ENCODE results near the gene ZPR1.
"Not testable (repeated sequence)": the region's sequence is repeated elsewhere in the genome, so short reads cannot be mapped to it uniquely, and the experiment has no call there.

Gene ZPR1

DNA sequence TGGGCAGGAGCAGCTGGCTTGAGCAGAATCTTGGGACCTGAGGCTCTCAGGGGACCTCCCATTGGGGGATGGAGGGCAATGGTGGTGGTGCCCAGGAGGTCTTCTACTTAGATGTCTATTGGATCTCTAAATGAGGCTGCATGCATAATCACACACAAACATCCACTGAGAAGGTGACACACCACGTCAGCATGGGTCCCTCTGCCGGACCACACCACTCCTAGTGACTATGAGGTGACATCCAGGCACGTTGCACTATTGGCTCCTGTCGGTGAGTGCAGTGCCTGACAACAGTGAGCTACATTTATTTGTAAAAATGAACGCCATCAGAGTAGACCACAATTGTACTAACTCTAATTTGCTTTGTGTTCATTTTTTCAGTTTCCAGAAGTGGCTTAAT, 37.6 kb upstream of the ZPR1 start:
- no peak for DNase-seq (ENCODE audit: low read depth)

DNA sequence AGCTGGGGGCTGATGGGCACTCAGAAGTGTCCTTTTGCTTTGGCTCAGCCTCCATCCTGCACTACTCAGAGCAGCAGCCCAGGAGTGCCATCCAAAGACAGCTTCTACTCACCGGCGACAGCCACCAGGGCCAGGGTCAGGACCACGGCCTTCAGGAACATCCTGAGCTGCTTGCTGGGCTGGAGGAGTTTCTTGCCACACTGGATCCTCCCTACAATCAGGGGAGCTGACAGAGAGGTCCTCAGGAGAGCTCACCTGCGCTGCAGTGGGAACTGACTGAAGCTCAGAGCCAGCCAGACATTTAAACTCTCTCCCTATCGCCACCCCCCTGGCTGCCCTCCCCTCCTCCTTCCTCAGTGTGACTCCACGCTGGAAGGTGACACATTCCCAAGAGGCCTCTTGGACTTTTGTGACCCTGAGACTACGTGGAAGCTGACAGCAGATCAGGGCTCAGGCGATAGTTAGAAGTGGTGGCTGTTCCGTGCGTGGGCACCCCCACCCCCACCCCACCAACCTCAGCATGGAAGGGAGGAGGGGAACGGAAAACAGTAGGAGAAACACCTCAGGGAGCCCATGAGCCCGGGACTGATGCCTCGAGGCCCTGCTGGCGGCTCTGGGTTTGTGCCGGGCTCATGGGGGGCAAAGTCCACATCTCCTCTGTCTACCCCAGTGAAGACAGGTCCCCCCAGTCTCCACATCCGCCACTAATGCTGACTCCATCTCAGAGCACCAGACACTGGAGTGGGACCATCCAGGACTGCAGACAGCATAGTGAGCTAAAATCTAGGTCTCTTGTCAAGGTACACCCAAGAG, 35.4 kb upstream of the ZPR1 start, which contains the start of gene APOA4:
APOA4 (minus strand) TSS at position 274 of the 813 bp plus-strand sequence; CDS start at position 161, 113 bp downstream.
- DNase-seq (ENCODE audit: low read depth) = no peak

DNA sequence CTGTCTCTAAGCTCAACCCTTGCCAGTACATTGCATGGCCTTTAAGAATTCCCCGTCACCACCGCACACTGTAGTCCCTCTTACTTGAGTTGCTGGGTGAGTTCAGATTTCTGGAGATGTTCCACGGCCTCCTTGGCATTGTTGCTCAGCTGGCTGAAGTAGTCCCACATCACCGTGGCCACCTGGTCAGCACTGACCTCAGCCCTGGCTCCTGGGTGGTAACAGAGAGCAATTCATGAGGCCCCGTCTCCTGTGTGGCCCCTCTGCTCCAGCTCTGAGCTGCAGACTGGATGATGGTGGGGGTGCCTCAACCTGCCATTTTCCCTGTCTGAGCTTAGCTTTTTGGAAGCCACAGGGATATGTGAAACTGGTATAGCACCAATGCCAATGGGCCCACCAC, 34.8 kb upstream of the ZPR1 start:
- DNase-seq (ENCODE audit: low read depth) = no peak

DNA sequence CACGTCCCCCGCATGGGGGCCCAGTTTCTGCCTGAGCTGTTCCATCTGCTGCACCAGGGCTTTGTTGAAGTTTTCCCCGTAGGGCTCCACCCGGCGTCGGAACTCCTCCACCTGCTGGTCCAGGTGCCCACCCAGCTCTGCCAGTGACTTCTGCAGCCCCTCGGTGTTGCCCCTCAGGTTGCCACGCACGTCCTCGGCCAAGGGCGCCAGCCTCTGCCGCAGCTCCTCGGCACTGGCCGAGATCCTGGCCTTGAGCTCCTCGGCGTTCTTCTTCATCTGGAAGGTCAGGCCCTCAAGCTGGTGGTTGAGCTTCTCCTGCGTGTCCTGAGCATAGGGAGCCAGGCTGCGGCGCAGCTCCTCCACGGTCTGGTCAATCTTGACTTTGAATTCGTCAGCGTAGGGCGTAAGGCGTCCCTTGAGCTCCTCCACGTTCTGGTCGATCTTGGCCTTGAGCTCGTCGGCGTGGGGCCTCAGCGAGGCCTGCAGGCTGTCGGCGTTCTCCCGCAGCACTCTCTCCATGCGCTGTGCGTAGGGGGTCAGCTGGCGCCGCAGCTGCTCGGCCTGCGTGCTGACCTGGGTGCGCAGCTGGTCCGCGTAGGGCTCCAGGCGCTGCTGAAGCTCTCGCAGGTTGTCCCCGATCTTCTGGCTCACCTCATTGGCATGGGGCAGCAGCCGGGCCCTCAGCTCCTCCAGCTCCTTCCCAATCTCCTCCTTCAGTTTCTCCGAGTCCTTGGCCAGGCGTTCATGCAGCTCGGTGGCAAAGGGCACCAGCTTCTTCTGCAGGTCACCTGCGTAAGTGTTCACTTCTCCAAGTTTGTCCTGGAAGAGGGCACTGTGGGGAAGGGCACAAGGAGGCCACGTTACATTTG, 33.5 kb upstream of the ZPR1 start:
- no peak for DNase-seq (ENCODE audit: low read depth)

DNA sequence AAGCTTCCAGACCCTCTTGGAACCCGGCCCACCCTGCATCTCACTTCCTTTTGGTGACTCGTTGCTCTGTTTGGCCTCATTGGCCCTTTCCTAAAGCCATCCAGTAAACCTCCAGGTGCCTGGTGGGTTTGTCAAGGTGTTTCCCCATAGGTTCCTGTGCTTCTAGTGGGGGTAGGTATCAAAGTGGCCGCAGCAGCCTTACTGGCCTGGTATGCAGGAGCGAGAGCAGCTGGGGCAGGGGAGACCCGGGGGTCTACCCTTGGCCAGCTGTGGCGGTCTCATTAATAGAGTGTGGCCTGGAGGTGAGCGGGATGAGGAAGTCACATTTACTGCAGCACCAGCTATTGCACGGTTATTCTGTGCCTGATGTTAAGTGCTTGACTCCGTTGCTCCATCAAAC, 31.2 kb upstream of the ZPR1 start:
- DNase-seq (ENCODE audit: low read depth) = no peak

DNA sequence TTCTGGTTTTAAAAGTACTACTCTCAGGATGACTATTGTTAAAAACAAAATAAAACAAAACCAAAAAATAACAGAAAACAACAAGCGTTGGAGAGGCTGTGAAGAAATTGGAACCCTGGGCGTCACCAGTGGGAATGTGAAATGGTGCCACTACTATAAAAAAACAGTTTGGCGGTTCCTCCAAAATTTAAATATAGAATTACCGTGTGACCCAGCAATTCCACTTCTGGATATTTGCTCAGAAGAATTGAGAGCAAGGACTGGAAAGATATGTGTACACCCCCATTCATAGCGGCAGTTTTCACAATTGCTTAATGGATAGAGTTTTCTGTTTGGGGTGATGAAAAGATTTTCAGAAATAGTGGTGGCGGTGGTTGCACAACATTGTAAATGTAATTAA, 26.7 kb upstream of the ZPR1 start:
- DNase-seq (ENCODE audit: low read depth) = no peak

DNA sequence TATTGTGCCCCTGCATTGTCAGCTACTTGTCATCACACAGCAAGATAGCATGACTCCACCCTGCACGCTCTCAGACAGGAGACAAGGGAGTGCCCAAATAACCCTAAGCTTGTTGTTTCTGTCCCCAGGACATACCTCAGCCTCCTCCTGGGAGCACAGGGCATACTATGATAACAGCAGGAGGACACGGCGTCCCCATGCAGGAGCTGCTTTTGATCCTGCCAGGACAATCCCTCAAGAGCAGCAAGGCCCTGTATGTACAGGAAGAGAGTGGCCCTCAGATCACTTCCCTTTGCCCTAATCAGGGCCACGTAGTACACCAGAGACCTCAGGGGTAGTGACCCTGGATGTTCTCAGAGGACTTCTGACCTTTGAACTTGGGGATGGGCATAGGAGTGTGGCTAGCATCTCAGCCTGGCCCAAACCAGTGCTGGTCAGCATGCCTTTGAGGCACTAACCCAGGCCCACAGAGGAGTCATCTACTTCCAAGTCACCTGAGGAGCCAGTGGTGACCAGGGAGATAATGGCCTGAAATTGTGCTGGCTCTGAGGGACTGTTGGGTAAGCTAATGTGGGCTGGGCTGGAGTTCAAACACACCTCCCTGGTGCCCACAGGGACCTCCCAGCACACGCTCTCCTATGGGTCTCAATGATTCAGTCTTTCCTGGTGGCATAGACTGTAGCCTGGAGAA, 26.1 kb upstream of the ZPR1 start:
- DNase-seq (ENCODE audit: low read depth) = no peak

GRCh38 chr11:116813170-116813569, 25.3 kb upstream of the ZPR1 start:
- no peak for DNase-seq (ENCODE audit: low read depth)

GRCh38 chr11:116812109-116812508, 24.3 kb upstream of the ZPR1 start:
- DNase-seq (ENCODE audit: low read depth) = no peak

- DNase-seq (ENCODE audit: low read depth) = no peak
These were observed 23.4 kb upstream of the ZPR1 start for GRCh38 chr11:116811194-116811593.

DNA sequence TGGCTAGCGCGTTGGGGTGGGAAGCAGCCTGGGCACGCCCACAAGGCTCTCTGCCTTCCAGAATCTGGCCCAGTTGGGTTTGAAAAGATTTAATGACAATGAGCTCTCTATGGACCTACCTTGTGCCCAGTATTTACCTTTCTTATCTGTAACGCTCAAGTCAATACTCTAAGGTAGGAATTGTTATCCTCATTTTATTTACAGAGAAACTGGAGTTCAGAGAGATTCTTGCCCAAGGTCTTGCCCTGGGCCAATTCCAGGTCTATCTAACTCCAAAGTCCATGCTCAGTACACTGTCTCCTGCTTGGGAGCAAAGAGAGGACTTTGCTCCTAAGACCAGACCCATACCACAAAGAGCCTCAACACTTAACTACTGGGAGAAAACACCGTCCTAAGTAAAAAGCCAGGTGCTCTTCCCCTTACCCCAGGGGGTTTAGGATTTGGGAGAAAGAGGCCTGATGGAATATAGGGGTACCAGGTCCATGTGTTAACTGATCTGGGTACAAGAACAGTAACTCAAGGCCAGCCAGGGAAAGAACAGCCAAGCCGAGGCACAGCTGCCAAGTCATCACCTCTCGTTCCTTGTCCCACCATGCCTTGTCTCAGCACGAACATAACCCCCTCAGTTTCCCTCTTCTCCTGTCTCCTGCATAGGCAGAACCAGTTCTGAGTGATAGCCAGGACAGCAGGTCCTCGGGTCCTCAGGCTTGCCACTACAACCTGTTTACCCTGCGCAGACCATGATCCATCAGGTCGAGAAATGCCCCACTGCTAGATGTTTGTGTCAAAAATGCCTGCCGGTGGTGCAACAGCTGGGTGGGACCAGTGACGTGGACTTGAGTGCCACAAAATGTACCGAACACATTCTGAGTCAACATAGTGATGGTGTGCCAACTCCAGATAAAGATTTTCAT, 20.7 kb upstream of the ZPR1 start:
- peak; percentile 83 for DNase-seq (ENCODE audit: low read depth)

DNA sequence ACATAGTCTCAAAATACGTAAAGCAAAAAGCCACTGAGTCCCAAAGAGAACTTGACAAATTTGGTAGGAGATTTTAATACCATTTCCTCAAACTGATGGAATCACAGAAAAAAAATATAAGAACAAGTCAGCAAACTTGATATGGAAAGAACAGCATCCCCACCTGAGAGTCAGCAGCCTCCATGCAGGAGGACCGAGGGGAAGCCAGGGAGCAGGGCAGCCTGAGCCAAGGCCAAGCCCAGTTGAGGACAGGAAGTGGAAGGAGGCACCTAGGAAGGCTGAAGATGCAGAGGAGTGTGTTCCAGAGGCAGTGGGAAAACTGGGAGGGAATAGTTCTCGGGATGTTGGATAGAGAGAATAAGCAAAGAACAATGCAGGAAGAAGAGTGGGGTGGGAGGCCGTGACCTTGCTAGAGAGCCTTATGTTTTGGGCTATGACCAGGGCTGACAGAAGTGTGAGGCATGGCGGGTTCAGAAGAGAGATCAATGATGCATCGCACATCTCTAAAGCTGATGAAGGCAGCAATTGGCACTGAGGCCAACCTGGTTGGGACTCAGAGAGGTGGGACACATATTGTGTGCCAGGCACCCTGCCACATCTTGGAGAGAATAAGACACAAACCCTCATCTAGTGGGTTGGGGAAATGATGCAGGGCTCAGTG, 19.9 kb upstream of the ZPR1 start:
- no peak for DNase-seq (ENCODE audit: low read depth)

- DNase-seq (ENCODE audit: low read depth) = no peak
These were observed 16.2 kb upstream of the ZPR1 start for GRCh38 chr11:116804001-116804400.

DNA sequence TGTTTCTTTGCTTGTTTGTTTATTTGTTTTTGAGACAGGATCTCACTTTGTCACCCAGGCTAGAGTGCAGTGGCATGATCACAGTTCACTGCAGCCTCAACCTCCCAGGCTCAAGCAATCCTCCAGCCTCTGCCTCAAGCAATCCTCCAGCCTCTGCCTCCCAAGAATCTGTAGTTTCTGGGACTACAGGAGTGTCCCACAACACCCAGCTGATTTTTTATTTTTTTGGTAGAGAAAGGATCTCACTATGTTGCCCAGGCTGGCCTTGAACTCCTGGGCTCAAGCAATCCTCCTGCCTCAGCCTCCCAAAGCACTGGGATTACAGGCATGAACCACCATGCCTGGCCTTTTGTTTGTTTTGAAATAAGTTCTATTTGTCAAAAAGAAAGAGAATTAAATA, 13.8 kb upstream of the ZPR1 start:
- DNase-seq (ENCODE audit: low read depth) = not testable (repeated sequence)

- no peak for DNase-seq (ENCODE audit: low read depth)
These were observed 12.8 kb upstream of the ZPR1 start for GRCh38 chr11:116800610-116801009.

DNA sequence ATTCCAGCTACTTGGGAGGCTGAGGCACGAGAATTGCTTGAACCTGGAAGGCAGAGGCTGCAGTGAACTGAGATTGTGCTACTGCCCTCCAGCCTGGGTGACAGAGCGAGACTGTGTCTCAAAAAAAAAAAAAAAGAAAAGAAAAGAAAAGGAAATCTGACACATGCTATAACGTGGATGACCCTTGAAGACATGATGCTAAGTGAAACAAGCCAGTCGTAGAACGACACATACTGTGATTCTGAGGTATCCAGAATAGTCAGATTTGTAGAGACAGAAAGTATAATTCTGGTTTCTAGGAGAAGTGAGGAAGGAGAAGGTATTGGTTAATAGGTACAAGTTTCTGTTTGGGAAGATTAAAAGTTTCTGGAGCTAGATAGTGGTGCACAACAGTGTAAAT, 10.5 kb upstream of the ZPR1 start:
- no peak for DNase-seq (ENCODE audit: low read depth)

- no peak for DNase-seq (ENCODE audit: low read depth)
These were observed 10.0 kb upstream of the ZPR1 start for GRCh38 chr11:116797816-116798215.

- DNase-seq (ENCODE audit: low read depth) = no peak
These were observed 8.7 kb upstream of the ZPR1 start for GRCh38 chr11:116796548-116796947.

GRCh38 chr11:116794851-116795250, 7.0 kb upstream of the ZPR1 start:
- DNase-seq (ENCODE audit: low read depth) = no peak

GRCh38 chr11:116793772-116794097, 5.9 kb upstream of the ZPR1 start:
- DNase-seq (ENCODE audit: low read depth) = peak; percentile 23
